Activated CD4-positive, CD25-positive, alpha-beta regulatory T cell treated with anti-CD3 and anti-CD28 coated beads, Interleukin-2, amount 50 U/mL, for 72 hours (primary cell): ENCODE results near the gene LIPH.
"Not testable (repeated sequence)": the region's sequence is repeated elsewhere in the genome, so short reads cannot be mapped to it uniquely, and the experiment has no call there.

ENCODE experiments used
- DNase-seq: peaks from one replicate; pipeline ENCODE4 v3.0.0; 2021

The LIPH gene

GRCh38 chr3:185552358-185552877 is at the start of gene LIPH:
TSS of gene LIPH (minus strand) at chr3:185552588. CDS start at chr3:185552471, 117 bp downstream.
- DNase-seq, result no peak

DNA sequence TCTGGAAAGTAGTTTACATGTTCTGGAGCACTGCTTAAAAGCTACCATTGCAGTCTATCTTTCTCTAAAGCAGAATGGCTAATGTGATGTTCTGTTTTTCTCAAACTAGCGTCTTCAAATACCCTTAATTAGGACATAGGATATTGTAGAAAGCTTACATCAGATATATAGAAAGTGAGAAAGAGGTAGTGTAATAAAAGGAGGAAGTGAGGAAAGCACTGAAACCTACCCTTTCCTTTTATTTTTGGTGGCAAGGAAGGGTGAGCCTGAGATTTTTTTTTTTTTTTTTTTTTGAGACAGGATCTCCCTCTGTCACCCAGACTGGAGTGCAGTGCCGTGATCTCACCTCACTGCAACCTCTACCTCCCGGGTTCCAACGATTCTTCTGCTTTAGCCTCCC is 43.1 kb upstream of the LIPH start:
- no peak for DNase-seq

- DNase-seq, result no peak
These were observed 41.7 kb upstream of the LIPH start for GRCh38 chr3:185594073-185594472.

GRCh38 chr3:185586686-185587039 is 34.3 kb upstream of the LIPH start:
- no peak for DNase-seq

DNA sequence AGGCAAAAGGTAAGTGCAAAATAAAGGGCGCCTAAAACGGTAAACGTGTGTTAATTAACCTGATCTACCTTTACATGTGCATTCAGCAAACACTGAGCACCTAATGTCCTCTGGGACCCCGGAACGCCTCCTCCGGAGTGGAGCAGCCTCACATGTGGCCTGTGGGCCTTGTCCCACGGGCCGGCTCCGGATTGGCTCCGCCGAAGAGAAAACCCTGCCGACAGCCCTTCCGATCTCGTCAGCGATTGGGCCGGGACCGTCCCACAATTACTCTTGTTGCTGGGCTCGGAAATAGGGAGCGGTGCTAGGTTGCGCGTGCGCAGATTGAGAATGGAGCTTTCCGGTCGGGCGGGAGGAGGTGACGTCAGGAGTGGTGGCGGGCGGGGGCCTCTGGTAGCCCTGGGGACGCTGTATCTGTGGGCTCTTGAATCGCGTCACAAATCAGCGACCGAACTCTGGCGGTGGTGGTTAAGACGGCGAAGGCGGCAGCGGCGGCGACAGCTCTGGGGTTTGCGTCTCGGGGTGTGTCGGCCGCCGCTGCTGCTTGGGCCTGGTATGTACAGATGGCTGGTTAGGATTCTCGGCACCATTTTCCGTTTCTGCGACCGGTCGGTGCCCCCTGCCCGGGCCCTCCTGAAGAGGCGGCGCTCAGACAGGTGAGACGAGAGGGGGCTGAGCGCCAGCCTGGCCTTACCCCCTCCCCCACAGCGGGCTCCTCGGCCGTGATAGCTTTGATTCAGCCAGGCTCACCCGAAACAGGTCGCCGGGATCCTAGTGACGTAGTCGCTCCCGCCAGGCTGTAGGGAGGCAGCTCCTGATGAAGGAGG is 33.7 kb upstream of the LIPH start, which contains the start of gene SENP2:
Gene SENP2, plus strand, starts transcription at position 437 of the 827 bp plus-strand sequence. Its CDS starts 119 bp downstream, at position 556.
- DNase-seq, result peak; percentile 99

GRCh38 chr3:185585518-185585858 is 33.1 kb upstream of the LIPH start:
- DNase-seq, result no peak

- no peak for DNase-seq
These were observed 32.3 kb upstream of the LIPH start for GRCh38 chr3:185584686-185585085.

- no peak for DNase-seq
These were observed 31.5 kb upstream of the LIPH start for GRCh38 chr3:185583925-185584324.

GRCh38 chr3:185582871-185583270 is 30.5 kb upstream of the LIPH start:
- no peak for DNase-seq

GRCh38 chr3:185582236-185582635 is 29.8 kb upstream of the LIPH start:
- DNase-seq, result no peak

- not testable (repeated sequence) for DNase-seq
These were observed 22.9 kb upstream of the LIPH start for GRCh38 chr3:185575108-185575869.

DNA sequence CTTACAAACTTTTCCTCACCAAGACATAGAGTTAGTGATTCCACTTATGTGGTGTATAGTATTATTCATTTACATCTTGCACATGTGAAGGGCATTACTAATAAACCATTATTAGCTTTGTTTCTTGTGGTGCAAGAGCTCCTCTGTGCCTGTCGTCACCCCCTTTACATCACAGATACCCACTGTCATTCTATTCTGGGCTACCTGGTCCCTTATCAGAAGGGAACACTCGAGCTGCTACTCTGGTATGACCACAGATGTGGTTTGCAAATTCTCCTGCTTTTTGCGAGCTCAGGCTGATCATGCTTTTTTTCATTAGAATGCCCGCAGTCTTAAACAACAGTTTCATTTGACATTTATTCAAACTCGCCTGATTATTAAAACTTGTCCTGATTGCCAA is 19.8 kb upstream of the LIPH start:
- DNase-seq, result no peak

DNA sequence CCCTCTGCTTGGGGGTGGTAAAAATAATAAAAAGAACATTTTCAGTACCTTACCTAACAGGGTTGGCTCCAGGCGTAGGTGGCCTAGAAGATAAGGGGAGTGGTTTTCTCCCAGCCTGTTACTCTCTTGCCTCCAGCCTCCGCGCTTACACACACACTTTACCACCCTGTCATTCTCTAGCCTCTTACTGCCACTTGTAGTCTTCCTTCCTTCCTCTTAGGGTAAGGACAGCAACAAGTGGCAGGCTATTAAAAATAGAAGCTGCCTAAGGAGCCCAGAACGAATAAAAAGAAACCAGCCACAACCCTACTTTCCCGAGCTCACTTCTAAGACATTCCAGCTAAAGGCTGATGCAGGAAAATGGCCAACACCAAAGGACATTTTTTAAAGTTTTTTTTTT is 9.6 kb upstream of the LIPH start:
- no peak for DNase-seq

DNA sequence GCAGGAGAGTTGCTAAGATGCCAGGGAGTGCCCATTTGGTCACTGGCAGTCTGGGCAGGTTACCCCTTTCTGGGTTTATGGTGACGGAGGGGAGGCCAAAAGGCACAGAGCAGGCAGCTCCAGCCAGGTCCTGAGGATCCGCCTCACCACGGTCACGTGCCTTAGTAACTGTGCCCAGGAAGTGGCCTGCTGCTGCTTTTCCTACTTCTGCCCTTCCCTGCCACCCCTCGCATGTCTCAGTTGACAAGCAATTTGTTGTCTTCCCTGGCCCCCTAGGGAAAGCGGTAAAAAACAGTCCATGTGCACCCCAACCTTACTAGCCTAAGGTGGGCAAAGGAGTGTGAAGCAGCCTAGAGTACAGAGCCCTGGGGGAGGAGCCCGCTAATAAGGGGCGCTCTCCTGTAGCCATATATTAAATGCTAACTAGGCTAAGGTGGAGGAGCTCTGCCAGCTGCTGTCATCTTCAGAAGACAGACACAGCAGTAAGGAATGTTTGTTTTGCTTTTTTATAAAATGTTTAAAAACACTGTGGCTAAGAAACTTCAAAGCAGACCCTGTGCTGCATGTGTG is 9.1 kb upstream of the LIPH start:
- DNase-seq, result no peak

- no peak for DNase-seq
These were observed 8.3 kb upstream of the LIPH start for GRCh38 chr3:185560676-185561075.

DNA sequence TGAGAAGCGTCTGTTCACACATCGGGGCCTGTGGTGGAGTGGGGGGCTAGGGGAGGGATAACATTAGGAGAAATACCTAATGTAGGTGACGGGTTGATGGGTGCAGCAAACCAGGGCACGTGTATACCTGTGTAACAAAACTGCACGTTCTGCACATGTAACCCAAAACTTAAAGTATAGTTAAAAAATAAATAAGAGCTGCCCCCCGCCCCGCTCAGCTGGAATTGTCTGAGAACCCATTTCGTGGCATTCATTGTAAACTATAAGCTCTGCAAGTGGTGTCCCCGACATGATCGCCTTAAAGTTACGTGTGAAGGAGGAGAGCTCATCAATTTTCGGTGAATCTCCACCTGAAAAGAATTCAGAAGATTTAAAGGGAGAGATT is 7.3 kb upstream of the LIPH start:
- no peak for DNase-seq

DNA sequence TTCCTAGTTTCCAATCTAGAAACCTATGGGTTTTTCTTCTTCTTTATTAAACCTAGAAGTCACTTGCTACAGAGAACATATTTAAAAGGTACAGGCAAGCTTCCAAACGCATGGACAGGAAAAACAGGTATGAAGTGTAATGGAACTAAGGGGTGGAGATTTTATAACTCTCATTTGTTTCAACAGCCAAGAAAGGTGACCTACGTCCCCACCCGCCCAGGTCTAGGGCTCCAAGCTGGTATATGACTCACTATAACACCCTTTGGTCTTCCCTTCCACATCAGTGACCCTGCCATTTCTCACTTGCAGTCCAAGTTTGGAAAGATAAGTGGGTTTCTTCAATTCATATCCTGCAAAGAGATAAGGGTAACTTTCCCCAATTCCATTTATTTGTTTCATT is 6.0 kb upstream of the LIPH start:
- no peak for DNase-seq

- not testable (repeated sequence) for DNase-seq
These were observed 4.3 kb upstream of the LIPH start for GRCh38 chr3:185556640-185557039.

DNA sequence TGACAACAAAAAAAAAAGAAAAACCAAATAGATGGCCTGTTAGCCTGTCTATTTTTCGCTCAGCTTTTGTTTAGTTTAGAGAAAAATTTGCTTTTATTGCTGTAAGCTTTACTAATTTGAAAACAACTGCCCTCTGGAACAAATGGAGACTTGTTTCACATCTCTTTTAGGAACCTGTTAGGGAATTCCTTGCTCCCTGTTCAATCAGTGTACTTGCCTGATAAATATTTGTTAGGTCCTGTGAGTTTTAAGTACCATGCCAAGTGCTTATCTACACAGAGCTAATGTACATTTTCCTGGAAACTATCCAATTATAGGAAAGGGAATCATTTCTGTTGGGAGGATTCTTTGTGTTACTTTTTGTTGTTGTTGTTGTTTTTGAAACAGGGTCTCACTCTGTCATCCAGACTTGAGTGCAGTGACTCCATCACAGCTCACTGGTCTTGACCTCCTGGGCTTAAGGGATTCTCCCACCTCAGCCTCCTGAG is 3.5 kb upstream of the LIPH start:
- no peak for DNase-seq

GRCh38 chr3:185555101-185555501 is 2.7 kb upstream of the LIPH start:
- DNase-seq, result no peak

GRCh38 chr3:185549651-185550111 is 2.7 kb downstream of the LIPH start:
- no peak for DNase-seq

GRCh38 chr3:185549122-185549521 is 3.3 kb downstream of the LIPH start:
- no peak for DNase-seq

GRCh38 chr3:185540695-185541094 is 11.7 kb downstream of the LIPH start:
- DNase-seq, result no peak

- DNase-seq, result no peak
These were observed 12.5 kb downstream of the LIPH start for GRCh38 chr3:185539934-185540333.
